Measurements from ENCODE around the gene C11orf21. TPM values are rescaled to one million over a fixed set of nuclear protein-coding genes. Genes with fewer than 3 reads are reported as not detected.

The C11orf21 gene
- total RNA-seq, 4 donors from 2014 or later, result 0.15 to 0.78 (median 0.42) TPM

- ATAC-seq, result peak; percentile 26
- Histone ChIP-seq H3K27ac (peak overlapping the region in 2 of 4 donors; percentile 16 to 35), H3K27me3 (peaks cover 71% of the 10 kb centered on the region), H3K36me3 (no peaks in the 10 kb centered on the region), H3K4me3 (peak overlapping the region; percentile 1 to 52), H3K9me3 (no peaks in the 10 kb centered on the region), H3K4me1 (peaks cover 0 to 31% (median 14%) of the 10 kb centered on the region in 3 donors)
- no peak for TF ChIP-seq POLR2AphosphoS5 (IDR thresholded peaks at IDR 0.05)
- TF ChIP-seq CTCF (IDR thresholded peaks at IDR 0.05), result no peak
- no peak for TF ChIP-seq EP300 (IDR thresholded peaks at IDR 0.05)
- no peak for TF ChIP-seq POLR2A (IDR thresholded peaks at IDR 0.05)
- no CpG with 5 or more reads among the region's 89 CpGs for WGBS, 2 donors (ENCODE audit: low coverage in 1 of 2)
Observed at GRCh38 chr11:2268729-2269600, 32.8 kb downstream of the C11orf21 start.

DNA sequence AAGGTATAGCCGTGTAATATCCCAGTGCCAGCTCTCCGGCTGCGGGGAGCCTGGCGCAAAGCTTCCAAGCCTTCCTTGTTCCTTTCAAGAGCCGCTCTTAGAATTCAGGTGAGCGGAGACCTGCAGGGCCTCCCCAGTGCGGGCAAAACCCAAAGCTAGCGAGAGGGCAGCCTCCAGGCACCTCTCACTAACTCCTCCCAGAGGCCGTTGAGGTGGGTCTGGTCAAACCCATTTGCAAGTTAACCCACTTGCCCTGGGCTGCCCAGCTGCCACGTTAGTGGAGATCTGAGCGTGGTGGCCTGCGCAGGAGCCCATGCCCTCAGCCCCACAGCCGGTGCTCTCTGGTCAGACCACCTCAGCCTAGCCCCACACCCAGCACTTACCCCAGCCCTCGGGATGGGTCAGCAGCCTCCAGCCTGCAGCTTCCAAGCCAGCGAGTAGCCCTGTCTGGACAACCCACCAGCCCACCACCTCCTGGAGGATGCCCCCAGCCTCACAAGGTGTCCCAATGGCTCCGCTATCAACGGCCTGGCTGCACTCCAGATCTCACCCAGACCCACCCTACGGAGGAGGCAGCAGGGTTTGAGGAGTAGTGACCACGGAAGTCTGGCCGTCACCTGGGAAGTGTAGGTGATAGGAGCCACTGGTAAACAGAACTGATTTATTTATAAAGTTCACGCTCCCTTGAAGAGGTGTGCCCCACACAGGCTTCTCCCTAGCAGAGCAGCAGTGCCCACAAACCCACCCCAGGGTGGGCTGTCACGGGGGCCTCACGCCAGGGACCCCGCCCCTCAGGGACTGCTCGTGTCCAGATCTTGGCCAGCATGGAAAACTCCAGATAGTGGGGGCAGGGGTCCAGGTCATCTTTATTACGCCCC is 33.6 kb downstream of the C11orf21 start:
- H3K36me3 ChIP-seq, result no peaks in the 10 kb centered on the region
- WGBS, 2 donors (ENCODE audit: low coverage in 1 of 2), result 80% methylated on average over 2 of the region's 26 CpGs; no CpG with 5 or more reads in 1 of the 2 donors
- ATAC-seq, result no peak
- H3K9me3 ChIP-seq, result no peaks in the 10 kb centered on the region
- TF ChIP-seq EP300 (IDR thresholded peaks at IDR 0.05), result no peak
- TF ChIP-seq POLR2AphosphoS5 (IDR thresholded peaks at IDR 0.05), result no peak
- TF ChIP-seq CTCF (IDR thresholded peaks at IDR 0.05), result no peak
- TF ChIP-seq POLR2A (IDR thresholded peaks at IDR 0.05), result no peak
- no peak overlapping the region for H3K27ac ChIP-seq
- H3K4me1 ChIP-seq, result peaks cover 0 to 31% (median 14%) of the 10 kb centered on the region in 3 donors
- H3K27me3 ChIP-seq, result peaks cover 71% of the 10 kb centered on the region
- peak overlapping the region in 1 of 2 donors; percentile 52 for H3K4me3 ChIP-seq

DNA sequence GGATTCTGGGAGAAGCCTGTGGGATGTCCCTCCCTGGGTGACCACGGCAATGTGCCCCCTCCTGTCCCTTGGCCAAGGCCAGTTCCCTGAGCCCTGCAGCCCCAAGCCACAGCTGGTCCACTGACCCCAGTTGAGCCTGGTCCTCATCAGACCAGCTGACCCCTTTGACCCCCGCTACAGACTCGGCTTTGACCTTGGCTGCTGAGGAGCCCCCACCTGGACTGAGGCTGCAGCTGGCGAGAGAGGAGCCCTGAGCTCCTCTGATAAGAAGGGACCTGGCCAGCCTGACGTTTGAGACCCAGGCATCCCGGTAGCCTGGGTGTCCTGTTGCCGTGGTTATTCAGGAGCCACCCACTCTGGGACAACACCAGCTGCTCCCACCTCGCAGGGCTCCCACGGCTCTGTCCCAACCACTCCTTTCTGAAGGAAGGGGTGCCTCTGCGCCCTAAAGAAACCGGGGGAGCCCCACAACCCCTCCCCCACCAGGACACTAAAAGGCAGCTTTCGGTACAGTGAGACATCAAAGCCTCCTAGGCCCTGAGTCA is 34.3 kb downstream of the C11orf21 start:
- TF ChIP-seq EP300 (IDR thresholded peaks at IDR 0.05) (no peak), POLR2A (IDR thresholded peaks at IDR 0.05) (no peak), POLR2AphosphoS5 (IDR thresholded peaks at IDR 0.05) (no peak), CTCF (IDR thresholded peaks at IDR 0.05) (no peak)
- 83% methylated on average over 3 of the region's 12 CpGs; no CpG with 5 or more reads in 1 of the 2 donors for WGBS, 2 donors (ENCODE audit: low coverage in 1 of 2)
- no peak overlapping the region for H3K4me3 ChIP-seq
- peaks cover 0 to 31% (median 14%) of the 10 kb centered on the region in 3 donors for H3K4me1 ChIP-seq
- H3K36me3 ChIP-seq, result no peaks in the 10 kb centered on the region
- H3K27me3 ChIP-seq, result peaks cover 70% of the 10 kb centered on the region
- no peaks in the 10 kb centered on the region for H3K9me3 ChIP-seq
- no peak for ATAC-seq
- H3K27ac ChIP-seq, result no peak overlapping the region

DNA sequence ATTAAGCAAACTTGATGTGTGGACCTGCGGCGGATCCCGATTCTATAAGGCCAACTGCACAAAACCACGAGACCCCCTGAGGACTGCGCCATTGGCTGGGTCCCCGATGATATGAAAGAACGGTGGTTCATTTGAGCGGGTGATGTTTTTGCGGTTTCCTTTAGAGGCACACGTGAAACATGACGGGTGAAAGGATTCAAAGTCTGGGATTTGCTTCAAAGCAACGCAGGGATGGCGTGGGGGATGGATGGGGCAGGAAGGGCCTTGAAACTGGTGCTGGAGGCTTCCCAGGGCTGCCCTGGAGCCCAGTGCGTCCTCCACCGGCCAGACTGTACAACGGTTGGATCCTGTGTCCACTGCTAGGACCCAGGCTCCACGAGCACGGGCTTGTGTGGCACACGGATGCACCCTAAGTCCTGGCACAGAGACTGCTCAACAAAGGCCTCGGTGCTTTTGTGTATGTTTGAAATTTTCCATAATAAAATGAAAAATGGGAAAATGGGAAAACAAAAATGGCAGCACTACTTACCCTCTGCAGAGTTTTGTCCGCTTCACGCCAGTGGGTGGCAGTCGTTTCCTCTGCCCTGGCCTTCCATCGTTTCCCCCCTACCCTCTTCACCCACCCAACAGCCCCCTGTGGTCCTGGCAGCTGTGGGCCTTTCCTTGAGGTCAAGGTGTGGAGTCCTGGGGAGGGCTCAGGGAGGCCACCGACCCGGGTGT is 35.0 kb downstream of the C11orf21 start:
- Histone ChIP-seq H3K4me3 (no peak overlapping the region), H3K9me3 (no peaks in the 10 kb centered on the region), H3K27me3 (peaks cover 68% of the 10 kb centered on the region), H3K27ac (no peak overlapping the region), H3K36me3 (no peaks in the 10 kb centered on the region), H3K4me1 (peaks cover 0 to 31% (median 14%) of the 10 kb centered on the region in 3 donors)
- WGBS, 2 donors (ENCODE audit: low coverage in 1 of 2), result 90 to 96% methylated on average over 10 to 19 of the region's 26 CpGs
- ATAC-seq, result no peak
- no peak for TF ChIP-seq POLR2A (IDR thresholded peaks at IDR 0.05)
- no peak for TF ChIP-seq EP300 (IDR thresholded peaks at IDR 0.05)
- TF ChIP-seq CTCF (IDR thresholded peaks at IDR 0.05), result no peak
- TF ChIP-seq POLR2AphosphoS5 (IDR thresholded peaks at IDR 0.05), result no peak
